Measurements from ENCODE around the gene ART5. TPM values are rescaled to one million over a fixed set of nuclear protein-coding genes. Genes with fewer than 3 reads are reported as not detected.

Gene ART5
- total RNA-seq, 4 donors from 2014 or later, result 0.63 to 0.65 TPM; not detected in 2

DNA sequence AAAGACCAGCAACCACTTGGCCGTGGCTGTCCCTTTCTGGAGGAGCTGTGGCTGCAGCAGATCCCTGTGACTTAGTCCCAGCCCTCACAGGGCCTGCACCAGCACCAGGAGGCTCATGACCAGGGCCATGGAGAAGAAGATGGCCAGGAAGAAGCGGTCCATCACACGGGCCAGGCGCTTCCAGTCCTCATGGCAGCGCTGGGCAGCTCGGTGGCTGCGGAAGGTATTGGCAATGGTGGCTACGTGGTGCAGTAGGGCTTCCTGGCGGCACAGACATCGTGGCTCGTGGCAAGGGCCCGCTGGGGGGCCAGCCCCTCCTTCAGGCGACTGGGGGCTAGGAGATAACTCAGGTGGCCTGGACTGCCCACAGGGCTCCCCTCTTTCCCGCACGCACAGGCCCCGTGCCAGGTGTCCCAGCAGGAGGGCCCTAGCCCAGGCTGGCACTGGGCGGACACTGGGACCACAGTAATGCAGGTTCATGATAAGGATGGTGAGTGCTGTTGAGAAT is 24.3 kb upstream of the ART5 start:
- TF ChIP-seq CTCF (IDR thresholded peaks at IDR 0.05), result no peak
- ATAC-seq (ENCODE audit: low FRiP score) (no peak), DNase-seq (ENCODE audit: low spot score) (no peak)

- TF ChIP-seq CTCF (IDR thresholded peaks at IDR 0.05), result no peak
- no peak for ATAC-seq (ENCODE audit: low FRiP score)
- DNase-seq (ENCODE audit: low spot score), result no peak
Measured at GRCh38 chr11:3665336-3666022, 23.7 kb upstream of the ART5 start.

- ATAC-seq (ENCODE audit: low FRiP score) (no peak), DNase-seq (ENCODE audit: low spot score) (no peak)
- TF ChIP-seq CTCF (IDR thresholded peaks at IDR 0.05), result no peak
Measured at GRCh38 chr11:3664032-3664630, 22.3 kb upstream of the ART5 start.

DNA sequence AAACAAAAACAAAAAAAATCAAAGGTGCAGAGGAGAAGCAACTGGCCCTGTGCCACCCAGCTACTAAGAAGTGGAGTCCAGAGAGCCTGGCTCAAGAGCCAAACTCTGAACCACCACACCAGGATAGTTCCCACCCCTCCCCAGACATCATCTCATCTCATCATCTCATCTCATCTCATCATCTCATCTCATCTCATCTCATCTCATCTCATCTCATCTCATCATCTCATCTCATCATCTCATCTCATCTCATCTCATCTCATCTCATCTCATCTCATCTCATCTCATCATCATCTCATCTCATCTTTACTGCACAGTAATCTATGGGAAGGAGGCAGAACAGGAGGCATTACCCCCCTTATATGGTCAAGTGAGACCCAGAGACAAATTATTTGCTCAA is 21.1 kb upstream of the ART5 start:
- TF ChIP-seq CTCF (IDR thresholded peaks at IDR 0.05), result no peak
- no peak for DNase-seq (ENCODE audit: low spot score)
- ATAC-seq (ENCODE audit: low FRiP score), result no peak

DNA sequence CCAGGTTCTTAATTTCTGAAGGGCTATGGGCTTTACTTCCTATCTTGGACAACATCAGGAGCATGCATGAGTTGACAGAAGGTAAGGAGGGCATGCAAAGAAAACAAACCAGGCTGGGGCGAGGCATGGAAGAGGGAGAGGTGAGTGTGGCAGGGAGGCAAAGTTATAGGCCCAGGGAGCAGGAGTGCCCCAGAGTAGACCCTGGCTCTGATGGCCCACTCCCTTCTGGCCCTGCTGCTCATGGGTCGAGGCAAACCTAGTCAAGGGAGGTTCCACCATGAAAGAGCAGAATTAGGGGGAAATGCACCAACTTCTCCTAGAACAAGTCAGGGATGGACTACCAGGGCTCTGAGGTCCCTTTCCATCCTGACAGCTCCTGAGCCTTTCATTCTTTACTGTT is 19.2 kb upstream of the ART5 start:
- DNase-seq (ENCODE audit: low spot score) (no peak), ATAC-seq (ENCODE audit: low FRiP score) (no peak)
- TF ChIP-seq CTCF (IDR thresholded peaks at IDR 0.05), result no peak

DNA sequence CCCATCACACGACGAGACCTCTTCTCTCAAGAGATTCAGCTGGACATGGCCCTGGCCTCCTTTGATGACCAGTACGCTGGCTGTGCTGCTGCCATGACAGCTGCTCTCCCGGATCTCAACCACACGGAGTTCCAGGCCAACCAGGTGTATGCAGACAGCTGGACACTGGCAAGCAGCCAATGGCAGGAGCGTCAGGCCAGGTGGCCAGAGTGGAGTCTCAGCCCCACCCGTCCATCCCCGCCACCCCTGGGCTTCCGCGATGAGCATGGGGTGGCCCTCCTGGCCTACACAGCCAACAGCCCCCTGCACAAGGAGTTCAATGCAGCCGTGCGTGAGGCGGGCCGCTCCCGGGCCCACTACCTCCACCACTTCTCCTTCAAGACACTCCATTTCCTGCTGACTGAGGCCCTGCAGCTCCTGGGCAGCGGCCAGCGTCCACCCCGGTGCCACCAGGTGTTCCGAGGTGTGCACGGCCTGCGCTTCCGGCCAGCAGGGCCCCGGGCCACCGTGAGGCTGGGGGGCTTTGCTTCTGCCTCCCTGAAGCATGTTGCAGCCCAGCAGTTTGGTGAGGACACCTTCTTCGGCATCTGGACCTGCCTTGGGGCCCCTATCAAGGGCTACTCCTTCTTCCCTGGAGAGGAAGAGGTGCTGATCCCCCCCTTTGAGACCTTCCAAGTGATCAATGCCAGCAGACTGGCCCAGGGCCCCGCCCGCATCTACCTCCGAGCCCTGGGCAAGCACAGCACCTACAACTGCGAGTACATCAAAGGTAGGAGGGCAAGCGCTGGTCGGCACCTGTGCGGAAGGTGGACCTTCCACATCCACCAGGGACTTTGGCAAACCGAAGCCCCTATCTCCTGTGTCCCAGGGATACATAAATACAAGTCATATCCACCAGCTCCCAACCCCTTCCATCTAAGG is 18.1 kb upstream of the ART5 start:
- TF ChIP-seq CTCF (IDR thresholded peaks at IDR 0.05), result no peak
- DNase-seq (ENCODE audit: low spot score) (no peak), ATAC-seq (ENCODE audit: low FRiP score) (no peak)
